HG03439 (cell line): ENCODE results near the gene DPP8.
"Not testable (repeated sequence)": the region's sequence is repeated elsewhere in the genome, so short reads cannot be mapped to it uniquely, and the experiment has no call there.

Source experiments
- ATAC-seq: cut with Tn5 transposase; IDR thresholded peaks from one replicate; pipeline ENCODE4 v1.9.1; 2021; ENCODE audit warnings: mild to moderate bottlenecking, moderate library complexity; ENCODE audit not compliant: unreplicated experiment

DPP8 gene

DNA sequence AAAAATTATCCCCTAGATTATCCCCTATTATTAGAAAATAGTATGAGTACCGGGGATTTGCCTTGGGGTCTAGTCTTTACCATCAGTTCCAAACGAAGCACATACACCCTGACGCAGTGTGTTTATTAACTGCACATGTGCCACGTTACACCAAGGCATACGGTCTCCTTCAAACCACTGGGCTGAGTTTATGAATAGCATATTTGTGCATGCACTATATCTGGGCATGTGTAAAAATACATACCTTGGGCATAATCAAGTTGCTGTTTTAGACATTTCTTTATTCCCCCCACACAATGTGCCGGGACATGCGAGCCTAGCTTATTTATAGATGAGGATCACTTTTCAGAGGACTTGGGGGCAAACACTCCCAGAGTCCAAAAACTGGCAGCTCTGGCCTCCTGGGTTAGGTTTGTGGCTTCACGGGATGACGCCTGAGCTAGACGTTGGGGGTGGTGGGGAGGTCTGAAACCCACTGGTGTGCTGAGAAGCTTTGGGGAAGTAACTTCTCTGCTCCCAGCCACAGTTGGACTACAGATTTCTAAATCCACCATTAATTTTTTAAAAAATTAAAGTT is 111.0 kb downstream of the DPP8 start:
- ATAC-seq = no peak

DNA sequence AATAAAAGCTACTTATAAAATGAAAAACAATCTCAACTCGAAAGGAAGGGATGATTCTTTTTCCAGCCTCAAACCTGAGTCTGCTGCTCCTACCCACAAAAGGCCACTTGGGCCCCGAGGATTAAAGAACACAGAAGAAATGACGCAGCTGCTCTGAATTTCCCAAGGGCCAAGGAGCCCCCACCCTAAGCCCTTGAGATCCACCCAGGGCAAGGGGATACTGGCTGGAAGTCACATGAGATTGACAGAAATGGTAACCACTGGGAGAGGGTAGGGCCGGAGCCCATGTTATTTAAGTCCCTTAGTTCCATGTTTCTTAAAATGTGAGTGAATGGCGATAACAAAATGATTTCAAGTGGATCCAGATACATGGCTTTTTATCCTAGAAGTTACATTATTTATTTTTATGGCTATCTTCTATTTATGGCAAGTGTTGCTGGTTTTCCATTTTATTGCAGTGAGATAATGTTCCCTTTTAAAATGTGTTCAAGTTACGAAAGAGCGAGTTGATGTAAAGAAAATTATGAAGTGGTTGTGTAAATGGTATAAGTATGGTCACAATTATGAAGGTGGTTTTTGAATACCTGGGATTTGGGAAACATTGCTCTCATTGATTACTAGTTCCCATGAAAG is 111.6 kb downstream of the DPP8 start:
- ATAC-seq = no peak

DNA sequence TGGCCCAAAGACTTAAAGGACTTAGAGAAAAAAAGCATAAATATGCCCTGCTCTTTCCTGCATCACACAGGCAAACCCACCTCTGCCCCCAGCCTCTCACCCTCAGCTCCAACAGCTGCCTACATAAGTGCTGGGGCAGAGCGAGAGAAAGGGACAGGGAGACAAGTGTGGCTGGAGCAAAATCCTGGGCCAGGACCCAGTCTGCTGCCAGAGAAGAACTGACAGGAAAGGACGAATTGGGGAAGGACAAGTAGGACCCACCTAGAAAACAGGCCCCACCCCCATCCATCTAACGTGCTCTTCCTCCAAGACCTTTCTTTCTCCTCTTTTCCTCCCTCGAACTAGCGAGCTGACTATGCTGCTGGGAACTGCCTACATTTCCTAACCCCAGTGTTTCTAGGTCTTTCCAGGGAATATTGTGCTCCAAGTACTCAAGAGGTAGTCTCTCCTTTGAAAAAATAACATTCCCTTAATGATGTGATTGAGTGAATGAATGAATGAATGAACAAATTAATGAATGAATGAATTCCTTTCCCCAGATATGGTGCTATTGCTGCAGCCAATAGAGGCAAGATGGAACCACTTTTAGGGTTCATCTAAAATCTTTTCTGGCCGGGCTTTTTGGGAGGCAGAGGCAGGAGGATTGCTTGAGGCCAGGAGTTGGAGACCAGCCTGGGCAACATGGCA is 113.2 kb downstream of the DPP8 start:
- no peak for ATAC-seq

DNA sequence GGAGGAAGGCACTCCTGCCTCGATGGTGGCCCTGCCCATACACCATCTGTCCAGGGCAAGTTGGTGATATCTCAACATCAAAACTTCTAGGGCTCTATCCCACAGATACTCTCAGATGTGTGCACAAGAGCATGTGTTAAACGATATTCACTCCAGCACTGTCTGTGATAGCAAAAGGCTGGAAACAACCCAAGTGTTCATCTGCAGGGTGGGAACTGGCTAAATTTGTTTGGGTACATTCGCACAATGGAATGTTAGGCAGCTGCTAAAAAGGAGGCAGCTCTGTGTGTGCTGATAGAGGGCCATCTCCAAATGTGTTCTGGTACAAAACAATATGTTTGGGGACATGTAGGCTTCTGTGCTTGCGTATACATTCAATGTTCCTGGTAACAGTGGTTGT is 114.5 kb downstream of the DPP8 start:
- no peak for ATAC-seq

DNA sequence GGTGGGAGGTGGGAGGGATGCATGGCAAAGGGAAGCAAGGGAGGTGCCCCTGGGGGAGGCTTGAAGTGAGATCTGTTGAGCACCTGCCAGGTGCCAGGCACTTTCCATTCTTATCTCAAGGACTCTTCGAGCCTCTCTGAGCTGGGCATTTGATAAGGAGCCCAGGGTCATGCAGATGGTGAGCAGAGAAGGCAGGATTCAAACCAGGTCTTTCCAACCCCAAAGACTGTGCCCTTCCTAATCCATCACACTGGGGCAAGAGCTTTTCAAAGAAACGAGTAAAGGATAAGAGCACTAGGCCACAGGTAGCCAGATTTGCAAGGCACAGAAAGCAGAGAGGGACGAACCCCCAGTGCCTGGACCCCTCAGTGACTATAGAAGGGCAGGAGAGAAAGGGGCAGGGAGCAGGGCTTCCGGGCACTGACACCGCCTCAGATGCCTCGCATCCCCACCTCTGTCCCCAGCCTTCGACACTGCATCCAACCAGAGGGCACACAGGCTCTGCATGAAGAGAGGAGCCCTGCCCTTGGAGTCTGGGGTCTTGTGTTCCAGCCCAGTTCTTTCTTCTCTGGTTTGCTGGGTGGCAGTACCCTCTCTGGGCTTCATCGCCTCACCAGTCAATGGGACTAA is 115.8 kb downstream of the DPP8 start:
- ATAC-seq = no peak

DNA sequence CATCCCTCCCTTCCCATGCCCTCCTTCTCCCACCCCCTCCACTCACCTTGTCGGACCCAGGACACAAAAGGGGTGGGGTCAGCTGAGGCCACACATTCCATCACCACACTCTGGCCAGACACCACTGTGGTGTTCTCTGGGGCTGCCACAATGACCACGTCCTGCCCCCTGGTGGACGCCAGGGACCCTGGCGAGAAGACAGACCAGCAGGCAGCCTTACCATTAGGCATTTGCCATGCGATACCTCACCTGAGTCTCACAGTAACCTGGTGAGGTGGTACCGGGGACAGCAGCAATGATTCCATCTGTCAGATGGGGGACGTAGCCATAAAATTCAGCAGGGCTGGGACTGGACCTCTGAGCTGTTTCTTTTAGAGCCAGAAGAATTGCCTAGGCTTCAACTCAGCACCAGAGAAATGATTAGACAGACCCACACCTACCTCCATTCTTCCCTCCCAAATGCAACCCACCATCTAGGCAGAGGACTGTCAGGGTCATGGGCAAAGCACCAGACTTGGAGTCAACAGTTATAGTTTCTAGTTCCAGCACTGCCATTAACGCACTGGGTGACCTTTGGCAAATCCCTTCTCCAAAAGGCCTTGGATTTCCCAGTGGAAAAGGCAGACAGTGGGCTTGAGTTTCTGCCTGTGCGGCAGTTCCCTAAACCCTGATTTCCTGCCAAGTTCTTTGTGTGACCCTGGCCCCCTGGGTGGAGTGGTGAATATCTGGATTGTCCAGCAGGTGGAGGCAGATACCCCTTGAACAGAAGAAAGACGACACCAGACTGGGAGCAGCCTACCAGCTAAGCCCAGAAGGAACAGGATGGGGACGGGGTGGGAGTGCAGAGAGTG is 116.5 kb downstream of the DPP8 start:
- no peak for ATAC-seq

DNA sequence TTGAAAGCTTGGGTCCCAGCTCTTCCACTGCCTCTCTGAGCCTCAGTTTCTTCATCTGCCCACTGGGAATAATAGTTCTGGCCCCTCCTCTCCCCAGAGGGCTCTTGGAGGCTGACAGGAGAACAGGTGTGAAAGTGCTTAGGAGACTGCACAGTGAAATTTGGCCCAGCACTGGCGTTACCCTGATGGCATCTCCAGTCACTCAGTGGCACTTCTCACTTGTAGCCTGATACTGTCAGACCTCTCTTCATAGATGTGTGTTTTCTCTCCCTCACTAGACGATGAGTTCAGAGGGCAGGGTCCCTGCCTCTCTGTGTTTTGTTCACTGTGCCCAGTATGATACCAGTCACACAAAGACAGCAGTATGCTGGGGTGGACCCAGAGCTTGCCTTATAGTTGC is 117.5 kb downstream of the DPP8 start:
- no peak for ATAC-seq

DNA sequence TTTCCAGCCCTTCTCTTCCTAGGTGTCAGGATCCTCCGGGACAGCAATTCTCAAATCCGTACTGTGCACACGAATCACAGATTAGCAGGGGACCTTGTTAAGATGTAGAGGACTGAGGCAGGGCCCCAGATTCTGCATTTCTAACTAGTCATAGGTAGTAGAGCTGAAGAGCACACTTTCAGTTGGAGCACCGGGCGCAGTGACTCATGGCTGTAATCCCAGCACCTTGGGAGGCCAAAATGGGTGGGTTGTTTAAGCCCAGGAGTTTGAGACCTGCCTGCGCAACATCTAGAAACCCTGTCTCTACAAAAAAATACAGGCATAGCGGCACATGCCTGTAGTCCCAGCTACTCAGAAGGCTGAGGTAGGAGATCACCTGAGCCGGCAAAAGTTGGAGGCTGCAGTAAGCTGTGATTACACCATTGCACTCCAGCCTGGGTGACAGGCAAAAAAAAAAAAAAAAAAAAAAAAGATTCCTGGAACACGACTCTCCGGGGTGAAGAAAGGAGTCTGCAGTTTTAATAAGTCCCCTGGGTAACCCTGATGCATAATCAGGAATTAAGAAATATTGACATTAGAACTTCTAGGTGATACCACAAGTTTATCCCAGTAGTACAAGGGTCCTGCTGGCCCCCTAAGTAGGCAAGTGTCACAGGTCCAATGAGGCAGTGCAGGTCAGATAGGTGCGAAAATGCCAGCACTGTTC is 118.3 kb downstream of the DPP8 start:
- ATAC-seq = no peak

DNA sequence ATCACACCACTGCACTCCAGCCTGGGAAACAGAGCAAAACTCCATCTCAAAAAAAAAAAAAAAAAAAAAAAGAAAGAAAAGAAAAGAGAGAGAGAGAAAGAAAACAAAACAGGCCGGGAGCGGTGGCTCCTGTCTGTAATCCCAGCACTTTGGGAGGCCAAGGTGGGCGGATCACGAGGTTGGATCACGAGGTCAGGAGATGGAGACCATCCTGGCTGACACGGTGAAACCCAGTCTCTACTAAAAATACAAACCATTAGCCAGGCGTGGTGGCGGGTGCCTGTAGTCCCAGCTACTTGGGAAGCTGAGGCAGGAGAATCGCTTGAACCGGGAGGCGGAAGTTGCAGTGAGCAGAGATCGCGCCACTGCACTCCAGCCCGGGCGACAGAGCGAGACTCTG is 119.0 kb downstream of the DPP8 start:
- ATAC-seq = not testable (repeated sequence)

DNA sequence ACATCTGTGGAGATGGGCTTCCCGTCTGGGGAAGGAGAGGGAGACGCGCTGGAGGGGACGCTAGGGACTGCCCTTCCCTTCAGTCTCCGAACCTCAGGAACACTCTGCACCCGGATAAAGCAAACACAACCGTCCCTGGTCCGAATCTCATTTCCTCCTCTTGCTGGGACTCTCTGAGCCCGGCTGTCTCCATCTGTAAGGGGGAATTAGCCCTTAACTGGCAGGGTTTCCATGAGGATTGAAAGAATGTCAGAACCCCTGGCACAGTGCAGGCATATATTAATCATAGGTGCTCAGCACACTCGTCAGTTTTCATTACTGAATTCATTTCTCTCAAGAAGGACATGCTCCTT is 120.5 kb downstream of the DPP8 start:
- no peak for ATAC-seq

DNA sequence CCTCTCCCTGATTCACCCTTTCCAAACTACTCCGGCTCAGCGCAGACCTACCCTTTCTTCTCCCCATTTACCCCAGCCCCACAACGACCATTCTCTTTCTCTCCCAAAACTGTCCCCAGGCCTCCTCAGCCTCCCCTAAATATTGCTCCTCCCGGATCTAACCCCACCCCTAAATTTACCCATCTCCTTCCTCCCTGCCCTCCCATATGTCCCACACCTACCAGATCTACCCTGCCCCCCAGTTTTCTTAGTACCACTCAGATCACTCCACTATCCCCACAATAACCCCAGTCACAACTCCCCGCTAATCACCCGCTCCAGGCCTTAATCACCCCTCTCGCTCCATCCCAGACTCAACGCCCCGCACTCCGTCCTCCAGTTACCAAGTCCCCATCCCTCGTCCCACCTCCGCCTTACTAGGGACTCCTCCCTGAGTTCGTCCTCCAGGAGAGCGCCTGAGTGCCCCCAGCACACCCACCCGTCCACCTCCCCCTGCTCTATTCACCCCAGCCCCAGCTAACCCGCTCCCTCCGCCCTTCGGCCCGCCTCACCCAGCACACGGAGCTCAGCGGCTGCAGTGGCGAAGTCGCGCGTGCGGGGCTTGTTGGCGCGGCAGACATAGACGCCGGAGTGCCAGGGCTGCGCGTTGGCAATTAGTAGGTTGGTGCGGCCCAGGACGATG is 121.1 kb downstream of the DPP8 start:
- no peak for ATAC-seq

DNA sequence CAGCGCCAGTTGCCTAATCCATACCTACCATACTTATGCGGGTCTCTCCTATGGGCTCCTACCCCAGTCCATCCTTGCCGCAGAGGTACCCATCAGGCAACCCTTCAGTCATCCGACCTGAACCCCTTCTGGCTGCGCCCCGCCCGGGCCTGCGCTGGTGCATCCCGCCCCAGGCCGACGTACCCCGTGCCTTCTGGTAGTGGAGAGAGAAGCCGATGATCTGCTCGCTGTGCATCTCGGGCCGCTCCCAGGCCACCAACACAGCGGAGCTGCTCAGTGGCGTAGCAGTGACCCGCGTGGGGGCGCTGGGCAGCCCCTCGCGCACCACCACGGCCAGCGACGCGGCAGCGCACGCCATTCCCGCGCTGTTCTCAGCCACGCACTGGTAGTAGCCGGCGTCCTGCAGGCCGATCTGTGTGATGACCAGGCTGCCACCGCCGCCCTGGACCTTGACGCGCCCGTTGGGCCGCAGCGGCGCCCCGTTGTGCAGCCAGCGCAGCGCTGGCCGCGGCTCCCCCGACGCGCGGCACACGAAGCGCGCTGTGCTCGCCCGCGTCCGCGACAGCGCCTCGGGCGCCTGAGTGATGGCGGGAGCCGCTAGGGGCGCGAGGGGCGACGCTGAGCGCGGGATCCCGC is 121.8 kb downstream of the DPP8 start:
- no peak for ATAC-seq

DNA sequence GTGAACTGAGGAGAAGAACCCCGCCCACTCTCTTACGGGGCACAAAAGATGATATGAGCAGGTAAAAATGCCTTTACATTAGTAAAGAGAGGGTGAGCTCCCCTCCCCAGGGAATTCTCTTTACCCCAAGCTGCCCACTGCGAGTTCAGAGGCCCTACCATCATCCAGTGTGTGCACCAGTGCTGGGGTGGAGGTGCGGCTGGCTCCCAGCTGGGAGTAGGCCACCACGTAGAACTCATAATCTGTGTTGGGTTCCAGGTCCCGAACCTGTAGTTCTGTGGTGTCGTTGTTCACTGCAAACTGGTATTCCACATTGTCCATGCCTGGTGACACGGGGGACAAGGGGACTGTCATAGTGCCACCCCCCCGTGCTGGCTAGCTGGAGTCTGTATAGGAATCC is 122.6 kb downstream of the DPP8 start:
- no peak for ATAC-seq

DNA sequence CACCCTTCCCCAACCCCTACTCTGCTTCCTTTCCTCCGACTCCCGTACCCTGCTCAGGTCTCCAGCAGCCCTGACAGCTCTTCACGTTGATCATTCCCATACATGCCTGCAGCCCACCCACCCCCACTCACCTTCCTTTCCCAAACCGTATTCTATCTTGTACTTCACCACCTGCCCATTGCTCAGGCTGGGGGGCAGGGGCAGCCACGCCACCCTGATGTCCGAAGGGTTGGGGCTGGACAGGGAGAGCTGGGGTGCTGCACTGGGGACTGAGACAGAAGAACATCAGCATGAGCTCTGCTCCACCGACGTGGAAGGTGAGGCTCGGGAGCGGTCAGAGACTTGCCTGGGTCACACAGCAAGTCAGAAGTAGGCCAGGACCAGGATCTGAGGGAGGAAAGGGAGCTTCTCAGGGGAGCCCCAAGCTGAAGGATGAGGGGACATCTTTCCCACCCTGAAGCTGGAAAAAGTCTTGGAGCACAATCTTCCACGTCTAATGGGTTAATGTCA is 123.2 kb downstream of the DPP8 start:
- ATAC-seq = no peak

DNA sequence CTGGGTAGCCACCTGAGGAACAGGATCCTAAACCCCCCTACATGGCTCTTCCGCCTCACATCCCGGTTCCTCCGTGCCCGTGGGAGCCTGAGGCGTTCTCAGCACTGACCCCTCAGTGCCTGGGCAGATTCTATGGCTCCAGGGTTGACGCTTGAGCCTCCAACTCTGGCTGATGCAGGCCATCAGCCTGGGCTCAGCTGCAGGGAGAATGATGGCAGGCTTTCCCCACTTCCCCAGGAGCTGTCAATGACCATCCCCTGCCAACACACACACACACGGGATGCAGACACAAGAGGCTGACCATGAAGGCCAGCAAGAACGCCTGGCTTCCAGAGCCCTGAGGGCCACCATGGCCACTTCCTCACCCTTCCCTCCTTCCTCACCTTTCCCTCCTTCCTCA is 123.9 kb downstream of the DPP8 start:
- no peak for ATAC-seq

DNA sequence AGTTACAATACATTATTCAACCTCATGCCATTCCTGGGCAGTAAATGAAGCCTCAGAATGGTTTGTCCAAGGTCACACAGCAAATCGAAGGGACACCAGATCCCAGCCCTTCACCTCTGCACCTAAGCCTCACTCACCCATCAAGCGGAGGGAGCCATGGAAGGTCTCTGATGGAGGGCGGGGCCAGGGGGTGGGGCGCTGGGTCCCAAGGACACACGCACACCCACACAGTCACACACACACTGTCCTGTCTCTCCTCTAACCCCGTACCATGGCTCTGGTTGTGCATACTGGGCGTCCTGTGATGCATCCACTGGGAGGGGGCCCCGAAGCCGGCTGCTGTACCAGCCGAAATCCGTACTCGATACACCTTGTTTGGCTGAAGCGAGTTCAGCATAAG is 124.4 kb downstream of the DPP8 start:
- no peak for ATAC-seq
